Measurements from ENCODE around the gene ZBTB20.

DNA sequence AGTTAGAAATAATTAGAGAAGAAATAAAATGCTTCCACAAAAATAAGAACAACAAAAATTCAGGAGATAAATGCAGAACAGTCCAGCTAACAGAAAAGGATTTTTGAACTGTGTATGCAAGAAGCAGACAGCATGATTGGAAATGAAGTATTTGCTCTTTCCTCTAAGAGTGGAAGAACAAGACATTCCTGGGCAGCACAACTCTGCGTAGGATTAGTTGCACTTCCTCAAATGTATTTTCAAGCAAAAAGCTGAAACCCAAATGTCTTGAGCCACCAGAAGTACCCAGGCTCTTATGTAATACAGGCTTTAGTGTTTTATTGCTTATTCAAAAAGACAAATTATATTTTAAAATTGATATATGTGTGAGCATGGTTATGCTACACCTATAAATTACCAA is 127.2 kb downstream of the ZBTB20 start:
- TF ChIP-seq, protein P1, sequence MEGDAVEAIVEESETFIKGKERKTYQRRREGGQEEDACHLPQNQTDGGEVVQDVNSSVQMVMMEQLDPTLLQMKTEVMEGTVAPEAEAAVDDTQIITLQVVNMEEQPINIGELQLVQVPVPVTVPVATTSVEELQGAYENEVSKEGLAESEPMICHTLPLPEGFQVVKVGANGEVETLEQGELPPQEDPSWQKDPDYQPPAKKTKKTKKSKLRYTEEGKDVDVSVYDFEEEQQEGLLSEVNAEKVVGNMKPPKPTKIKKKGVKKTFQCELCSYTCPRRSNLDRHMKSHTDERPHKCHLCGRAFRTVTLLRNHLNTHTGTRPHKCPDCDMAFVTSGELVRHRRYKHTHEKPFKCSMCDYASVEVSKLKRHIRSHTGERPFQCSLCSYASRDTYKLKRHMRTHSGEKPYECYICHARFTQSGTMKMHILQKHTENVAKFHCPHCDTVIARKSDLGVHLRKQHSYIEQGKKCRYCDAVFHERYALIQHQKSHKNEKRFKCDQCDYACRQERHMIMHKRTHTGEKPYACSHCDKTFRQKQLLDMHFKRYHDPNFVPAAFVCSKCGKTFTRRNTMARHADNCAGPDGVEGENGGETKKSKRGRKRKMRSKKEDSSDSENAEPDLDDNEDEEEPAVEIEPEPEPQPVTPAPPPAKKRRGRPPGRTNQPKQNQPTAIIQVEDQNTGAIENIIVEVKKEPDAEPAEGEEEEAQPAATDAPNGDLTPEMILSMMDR (conservative IDR thresholded peaks at IDR 0.05; ENCODE audit: low read depth, low read length) = no peak
- TF ChIP-seq EZH2 (IDR thresholded peaks at IDR 0.05; ENCODE audit: low read length, unreplicated experiment) = no peak

All from PC-3 (cell line).